BLaER1 (cell line): Measurements from ENCODE around the gene CENPO.

Source experiments
- H3K27ac ChIP-seq: shearing (Covaris generic); formaldehyde crosslinking; 2 replicates; pipeline ENCODE4 v1.8.1; 2022
- H3K27me3 ChIP-seq: shearing (Covaris generic); formaldehyde crosslinking; 2 replicates; pipeline ENCODE4 v1.8.1; 2022
- H3K36me3 ChIP-seq: shearing (Covaris generic); formaldehyde crosslinking; 2 replicates; pipeline ENCODE4 v1.8.1; 2022
- H3K4me1 ChIP-seq: shearing (Covaris generic); formaldehyde crosslinking; 2 replicates; pipeline ENCODE4 v1.8.1; 2022
- H3K4me2 ChIP-seq: shearing (Covaris generic); formaldehyde crosslinking; 2 replicates; pipeline ENCODE4 v1.8.1; 2022
- H3K4me3 ChIP-seq: shearing (Covaris generic); formaldehyde crosslinking; 2 replicates; pipeline ENCODE4 v1.8.1; 2022
- H3K9ac ChIP-seq: shearing (Covaris generic); formaldehyde crosslinking; 2 replicates; pipeline ENCODE4 v1.8.1; 2022
- H3K9me3 ChIP-seq: shearing (Covaris generic); formaldehyde crosslinking; 2 replicates; pipeline ENCODE4 v1.8.1; 2022
- H4K20me1 ChIP-seq: shearing (Covaris generic); formaldehyde crosslinking; 2 replicates; pipeline ENCODE4 v1.8.1; 2022
- Cebpa-rat ChIP-seq: shearing (Covaris generic); IDR thresholded peaks from 2 replicates; pipeline ENCODE4 v1.8.1; 2022

CENPO gene

GRCh38 chr2:24809316-24810007 is 16.2 kb downstream of the CENPO start:
- H3K4me2 ChIP-seq: 0 out of 2 replicates have a peak overlapping the region, but pooled peaks have one; percentile 0
- H3K4me3 ChIP-seq: no peak overlapping the region
- H3K36me3 ChIP-seq: peaks cover 61% of the 10 kb centered on the region
- H3K4me1 ChIP-seq: peaks cover 6% of the 10 kb centered on the region; the same call in 1 of the 2 replicates
- 0 out of 2 replicates have a peak overlapping the region, but pooled peaks have one; percentile 11 for H3K9ac ChIP-seq
- peaks cover 11% of the 10 kb centered on the region; the same call in 1 of the 2 replicates for H4K20me1 ChIP-seq
- H3K27ac ChIP-seq: no peak overlapping the region
- H3K27me3 ChIP-seq: no peaks in the 10 kb centered on the region
- no peak for TF ChIP-seq Cebpa-rat
- H3K9me3 ChIP-seq: peaks cover 12% of the 10 kb centered on the region; the same call in 1 of the 2 replicates

- peaks cover 5% of the 10 kb centered on the region; the same call in 1 of the 2 replicates for H3K9me3 ChIP-seq
- peaks cover 79% of the 10 kb centered on the region for H3K36me3 ChIP-seq
- H3K27ac ChIP-seq: no peak overlapping the region
- no peaks in the 10 kb centered on the region for H3K27me3 ChIP-seq
- no peak overlapping the region for H3K4me3 ChIP-seq
- no peak overlapping the region for H3K9ac ChIP-seq
- peaks cover 10% of the 10 kb centered on the region; the same call in 1 of the 2 replicates for H3K4me1 ChIP-seq
- no peak overlapping the region for H3K4me2 ChIP-seq
- H4K20me1 ChIP-seq: peaks cover 11% of the 10 kb centered on the region; the same call in 1 of the 2 replicates
- no peak for TF ChIP-seq Cebpa-rat
Measured at GRCh38 chr2:24813691-24814137, 20.5 kb downstream of the CENPO start.

- Histone ChIP-seq H3K9ac (no peak overlapping the region), H4K20me1 (peaks cover 11% of the 10 kb centered on the region; the same call in 1 of the 2 replicates), H3K36me3 (peaks cover 88% of the 10 kb centered on the region), H3K9me3 (peaks cover 5% of the 10 kb centered on the region; the same call in 1 of the 2 replicates), H3K4me2 (no peak overlapping the region), H3K4me1 (0 out of 2 replicates have a peak, but pooled peaks cover 5% of the 10 kb centered on the region), H3K27me3 (no peaks in the 10 kb centered on the region), H3K27ac (no peak overlapping the region), H3K4me3 (no peak overlapping the region)
- TF ChIP-seq Cebpa-rat: no peak
Measured at GRCh38 chr2:24814516-24814915, 21.3 kb downstream of the CENPO start.

- Histone ChIP-seq H4K20me1 (peaks cover 11% of the 10 kb centered on the region; the same call in 1 of the 2 replicates), H3K4me3 (no peak overlapping the region), H3K4me1 (0 out of 2 replicates have a peak, but pooled peaks cover 5% of the 10 kb centered on the region), H3K27me3 (no peaks in the 10 kb centered on the region), H3K9ac (no peak overlapping the region), H3K27ac (no peak overlapping the region), H3K9me3 (peaks cover 5% of the 10 kb centered on the region; the same call in 1 of the 2 replicates), H3K36me3 (peaks cover 93% of the 10 kb centered on the region), H3K4me2 (no peak overlapping the region)
- TF ChIP-seq Cebpa-rat: no peak
Measured at GRCh38 chr2:24815171-24815570, 21.9 kb downstream of the CENPO start.

- no peak overlapping the region for H3K4me2 ChIP-seq
- no peak overlapping the region for H3K27ac ChIP-seq
- peaks cover 5% of the 10 kb centered on the region; the same call in 1 of the 2 replicates for H3K9me3 ChIP-seq
- peaks cover 11% of the 10 kb centered on the region; the same call in 1 of the 2 replicates for H4K20me1 ChIP-seq
- H3K4me3 ChIP-seq: no peak overlapping the region
- peaks cover 94% of the 10 kb centered on the region for H3K36me3 ChIP-seq
- TF ChIP-seq Cebpa-rat: no peak
- no peak overlapping the region for H3K9ac ChIP-seq
- no peaks in the 10 kb centered on the region for H3K27me3 ChIP-seq
- 0 out of 2 replicates have a peak, but pooled peaks cover 5% of the 10 kb centered on the region for H3K4me1 ChIP-seq
Measured at GRCh38 chr2:24816404-24816803, 23.2 kb downstream of the CENPO start.

GRCh38 chr2:24816884-24817283 is 23.7 kb downstream of the CENPO start:
- TF ChIP-seq Cebpa-rat: no peak
- Histone ChIP-seq H3K9ac (no peak overlapping the region), H3K4me3 (no peak overlapping the region), H4K20me1 (peaks cover 11% of the 10 kb centered on the region; the same call in 1 of the 2 replicates), H3K9me3 (no peaks in the 10 kb centered on the region), H3K27ac (no peak overlapping the region), H3K4me2 (no peak overlapping the region), H3K4me1 (0 out of 2 replicates have a peak, but pooled peaks cover 5% of the 10 kb centered on the region), H3K36me3 (peaks cover 94% of the 10 kb centered on the region), H3K27me3 (no peaks in the 10 kb centered on the region)

- Histone ChIP-seq H3K9me3 (no peaks in the 10 kb centered on the region), H3K4me2 (no peak overlapping the region), H3K27me3 (no peaks in the 10 kb centered on the region), H4K20me1 (peaks cover 3% of the 10 kb centered on the region; the same call in 1 of the 2 replicates), H3K36me3 (peaks cover 96% of the 10 kb centered on the region), H3K27ac (no peak overlapping the region), H3K4me3 (no peak overlapping the region), H3K9ac (no peak overlapping the region), H3K4me1 (0 out of 2 replicates have a peak, but pooled peaks cover 5% of the 10 kb centered on the region)
- no peak for TF ChIP-seq Cebpa-rat
Measured at GRCh38 chr2:24818721-24819167, 25.5 kb downstream of the CENPO start.

- no peak for TF ChIP-seq Cebpa-rat
- Histone ChIP-seq H3K4me3 (no peak overlapping the region), H3K27ac (no peak overlapping the region), H3K27me3 (no peaks in the 10 kb centered on the region), H3K36me3 (peaks cover 96% of the 10 kb centered on the region), H3K4me2 (no peak overlapping the region), H3K4me1 (0 out of 2 replicates have a peak, but pooled peaks cover 5% of the 10 kb centered on the region), H3K9me3 (no peaks in the 10 kb centered on the region), H4K20me1 (no peaks in the 10 kb centered on the region), H3K9ac (no peak overlapping the region)
Measured at GRCh38 chr2:24819442-24820174, 26.4 kb downstream of the CENPO start.

- no peak overlapping the region for H3K4me3 ChIP-seq
- H3K4me1 ChIP-seq: 0 out of 2 replicates have a peak, but pooled peaks cover 5% of the 10 kb centered on the region
- H3K9me3 ChIP-seq: no peaks in the 10 kb centered on the region
- H4K20me1 ChIP-seq: no peaks in the 10 kb centered on the region
- H3K4me2 ChIP-seq: no peak overlapping the region
- no peaks in the 10 kb centered on the region for H3K27me3 ChIP-seq
- no peak overlapping the region for H3K27ac ChIP-seq
- no peak for TF ChIP-seq Cebpa-rat
- peaks cover 96% of the 10 kb centered on the region for H3K36me3 ChIP-seq
- no peak overlapping the region for H3K9ac ChIP-seq
Measured at GRCh38 chr2:24820175-24820513, 26.9 kb downstream of the CENPO start.
